ENCODE measurements around the gene EIF2D.

GRCh38 chr1:206660136-206660535 lies 47.9 kb upstream of the EIF2D start:
- no peak for TF ChIP-seq CTCF (IDR thresholded peaks at IDR 0.05)
- TF ChIP-seq POLR2A (IDR thresholded peaks at IDR 0.05): no peak
- TF ChIP-seq POLR2AphosphoS5 (IDR thresholded peaks at IDR 0.05): no peak
- no peak for TF ChIP-seq EP300 (IDR thresholded peaks at IDR 0.05)

Data from upper lobe of left lung (tissue), 4 donors.